ENCODE measurements around the gene CCDC192.

DNA sequence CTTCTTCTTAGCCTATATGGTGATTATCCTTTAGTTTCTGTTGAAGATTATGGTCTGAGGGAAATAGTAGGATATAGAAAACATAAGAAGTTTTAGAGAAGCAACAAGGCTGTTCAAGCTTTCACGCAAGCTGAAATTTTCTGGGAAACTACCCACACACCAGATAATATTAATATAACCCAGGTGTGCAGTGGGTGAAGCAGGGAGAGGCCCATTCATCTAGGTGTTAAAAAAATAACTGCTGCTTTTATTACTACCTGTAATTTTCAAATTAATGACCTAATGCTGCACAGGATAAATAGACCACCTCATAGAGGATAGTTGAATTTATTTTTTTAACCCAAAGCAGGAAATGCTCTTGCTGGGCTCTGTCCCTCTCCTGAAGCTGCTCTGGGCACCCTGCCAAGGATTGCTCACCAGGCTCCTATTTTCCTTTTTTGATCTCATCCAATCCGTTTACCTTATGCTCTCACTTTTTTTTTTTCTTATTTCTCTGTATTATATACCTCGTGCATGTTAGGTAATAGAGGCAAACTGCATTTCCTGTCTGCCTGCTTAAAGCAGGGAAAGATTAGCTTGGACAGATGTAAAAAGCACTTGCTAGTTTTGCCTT, 256.1 kb downstream of the CCDC192 start:
- TF ChIP-seq, protein P1, sequence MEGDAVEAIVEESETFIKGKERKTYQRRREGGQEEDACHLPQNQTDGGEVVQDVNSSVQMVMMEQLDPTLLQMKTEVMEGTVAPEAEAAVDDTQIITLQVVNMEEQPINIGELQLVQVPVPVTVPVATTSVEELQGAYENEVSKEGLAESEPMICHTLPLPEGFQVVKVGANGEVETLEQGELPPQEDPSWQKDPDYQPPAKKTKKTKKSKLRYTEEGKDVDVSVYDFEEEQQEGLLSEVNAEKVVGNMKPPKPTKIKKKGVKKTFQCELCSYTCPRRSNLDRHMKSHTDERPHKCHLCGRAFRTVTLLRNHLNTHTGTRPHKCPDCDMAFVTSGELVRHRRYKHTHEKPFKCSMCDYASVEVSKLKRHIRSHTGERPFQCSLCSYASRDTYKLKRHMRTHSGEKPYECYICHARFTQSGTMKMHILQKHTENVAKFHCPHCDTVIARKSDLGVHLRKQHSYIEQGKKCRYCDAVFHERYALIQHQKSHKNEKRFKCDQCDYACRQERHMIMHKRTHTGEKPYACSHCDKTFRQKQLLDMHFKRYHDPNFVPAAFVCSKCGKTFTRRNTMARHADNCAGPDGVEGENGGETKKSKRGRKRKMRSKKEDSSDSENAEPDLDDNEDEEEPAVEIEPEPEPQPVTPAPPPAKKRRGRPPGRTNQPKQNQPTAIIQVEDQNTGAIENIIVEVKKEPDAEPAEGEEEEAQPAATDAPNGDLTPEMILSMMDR (IDR thresholded peaks at IDR 0.05), result no peak
- no peak for TF ChIP-seq POLR2A (IDR thresholded peaks at IDR 0.05)

Data from transverse colon (tissue), 3 donors.